ENCODE results near the gene FAM149A.

DNA sequence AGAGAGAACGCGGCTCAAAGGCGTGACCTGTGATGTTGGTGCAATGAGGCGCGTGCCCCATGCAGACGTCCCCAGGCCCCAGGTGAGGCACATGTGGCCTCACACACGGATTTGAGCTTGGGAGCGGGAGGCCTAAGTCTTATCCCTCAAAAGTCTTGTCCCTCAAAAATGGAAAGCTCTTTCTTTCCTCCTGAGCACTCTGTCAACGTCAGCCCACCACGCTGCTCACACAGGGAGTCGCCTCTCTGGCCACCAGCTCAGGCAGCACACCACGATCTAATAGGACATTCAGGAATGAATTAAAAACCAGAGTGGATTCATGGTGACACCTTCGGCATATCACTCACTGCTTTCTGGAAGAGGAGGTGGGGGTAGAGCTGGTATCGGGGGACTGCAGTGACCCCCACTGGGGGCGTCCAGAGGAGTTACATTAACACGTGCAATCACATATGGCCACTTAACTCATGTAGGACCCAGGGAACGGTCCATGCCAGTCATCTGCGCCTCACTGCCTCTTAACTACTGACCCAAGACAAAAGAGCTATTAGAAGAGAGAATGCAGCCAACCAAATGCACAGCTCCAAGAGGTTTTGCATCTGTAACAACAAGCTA lies 64.9 kb downstream of the FAM149A start:
- no peak for TF ChIP-seq CTCF (IDR thresholded peaks at IDR 0.05)
- no peak for TF ChIP-seq POLR2A (IDR thresholded peaks at IDR 0.05)
- TF ChIP-seq POLR2AphosphoS5 (IDR thresholded peaks at IDR 0.05), result no peak

Measured in stomach (tissue), 4 donors.